Calu3 (cell line): ENCODE data around the gene MBP. TPM values are rescaled to one million over a fixed set of nuclear protein-coding genes. Genes with fewer than 3 reads are reported as not detected.
A peak's percentile ranks its signal among the peaks of the same experiment; 100 is the strongest.

ENCODE experiments used
- BruUV-seq: library from RNA; stranded (reverse); fragments of 400-500 nt; replicated peaks from 2 replicates; lab custom pipeline; 2021; lab: Mats Ljungman, UMichigan
- CTCF ChIA-PET: fragments of 300-600 bp; sonication (Branson Sonifier 250); formaldehyde crosslinking; loops from one replicate; lab custom pipeline; 2022; ENCODE audit warnings: antibody characterized with exemption; lab: Charles Lee
- DNase-seq: peaks from one replicate; pipeline ENCODE4 v3.0.0; 2022
- H3K27ac Mint-ChIP-seq: one replicate; pipeline ENCODE4 v1.8.0; 2022; ENCODE audit warnings: mixed read lengths; ENCODE audit not compliant: unreplicated experiment
- H3K27me3 Mint-ChIP-seq: one replicate; pipeline ENCODE4 v1.8.0; 2022; ENCODE audit warnings: mixed read lengths; ENCODE audit not compliant: unreplicated experiment
- H3K36me3 Mint-ChIP-seq: one replicate; pipeline ENCODE4 v1.8.0; 2022; ENCODE audit warnings: mild to moderate bottlenecking, moderate library complexity, mixed read lengths; ENCODE audit not compliant: insufficient read depth, unreplicated experiment
- H3K4me1 Mint-ChIP-seq: one replicate; pipeline ENCODE4 v1.8.0; 2022; ENCODE audit warnings: mild to moderate bottlenecking, low read depth, mixed read lengths; ENCODE audit not compliant: unreplicated experiment
- H3K4me3 Mint-ChIP-seq: one replicate; pipeline ENCODE4 v1.8.0; 2022; ENCODE audit warnings: mild to moderate bottlenecking, low read depth, moderate library complexity, mixed read lengths; ENCODE audit not compliant: unreplicated experiment
- H3K9me3 Mint-ChIP-seq: one replicate; pipeline ENCODE4 v1.8.0; 2022; ENCODE audit warnings: low read depth, mixed read lengths; ENCODE audit not compliant: unreplicated experiment
- intact Hi-C: fragments of 100-400 bp; cut with micrococcal nuclease; formaldehyde crosslinking; loops from one replicate; pipeline ENCODE4 v1.10.0; 2022; ENCODE audit not compliant: unreplicated experiment
- total RNA-seq: library from RNA; stranded (reverse); gene quantifications from 2 replicates; pipeline ENCODE4 v1.2.3, GENCODE V29; 2022
- TF ChIP-seq, protein P1 (sequence below): fragments of 200-600 bp; IDR thresholded peaks from one replicate; pipeline ENCODE4 v1.8.0; 2022; ENCODE audit warnings: antibody characterized with exemption; ENCODE audit not compliant: unreplicated experiment

The MBP gene
- total RNA-seq, 1 experiment from 2014 or later: 221 TPM

DNA sequence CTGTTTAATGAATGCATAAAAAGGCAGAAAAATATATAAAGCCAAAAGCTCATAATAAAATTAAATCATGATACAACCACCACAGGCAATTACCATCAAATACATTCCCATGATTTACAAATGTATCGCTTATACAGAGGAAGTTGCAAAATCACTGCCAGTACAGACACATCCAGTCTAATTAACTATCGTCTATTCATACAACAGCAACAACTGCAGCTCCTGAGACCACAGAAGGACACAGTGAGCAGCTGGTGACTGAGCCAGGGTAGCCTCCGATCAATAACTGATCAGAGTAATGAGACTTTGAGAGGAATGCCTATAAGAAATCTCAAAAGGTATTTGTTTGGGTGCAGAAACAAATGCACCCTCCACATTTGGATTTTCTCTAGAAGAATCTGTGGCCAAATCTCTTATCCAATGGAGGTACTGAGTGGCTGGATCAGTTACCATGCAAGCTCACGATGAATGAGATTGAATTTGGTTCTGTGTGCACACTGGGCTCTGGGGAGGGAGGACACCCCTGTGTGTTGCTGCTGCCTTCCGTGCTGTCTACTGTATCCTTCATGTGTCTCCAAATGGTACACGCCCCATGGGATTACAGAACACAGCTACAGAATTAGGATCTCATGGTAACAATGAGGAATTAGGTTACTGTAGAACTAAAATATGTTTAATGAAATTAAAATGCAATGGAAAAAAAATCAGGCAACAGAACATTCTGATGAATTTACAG, 119.6 kb downstream of the MBP start:
- H3K27ac Mint-ChIP-seq: no peak overlapping the region
- TF ChIP-seq, protein P1, sequence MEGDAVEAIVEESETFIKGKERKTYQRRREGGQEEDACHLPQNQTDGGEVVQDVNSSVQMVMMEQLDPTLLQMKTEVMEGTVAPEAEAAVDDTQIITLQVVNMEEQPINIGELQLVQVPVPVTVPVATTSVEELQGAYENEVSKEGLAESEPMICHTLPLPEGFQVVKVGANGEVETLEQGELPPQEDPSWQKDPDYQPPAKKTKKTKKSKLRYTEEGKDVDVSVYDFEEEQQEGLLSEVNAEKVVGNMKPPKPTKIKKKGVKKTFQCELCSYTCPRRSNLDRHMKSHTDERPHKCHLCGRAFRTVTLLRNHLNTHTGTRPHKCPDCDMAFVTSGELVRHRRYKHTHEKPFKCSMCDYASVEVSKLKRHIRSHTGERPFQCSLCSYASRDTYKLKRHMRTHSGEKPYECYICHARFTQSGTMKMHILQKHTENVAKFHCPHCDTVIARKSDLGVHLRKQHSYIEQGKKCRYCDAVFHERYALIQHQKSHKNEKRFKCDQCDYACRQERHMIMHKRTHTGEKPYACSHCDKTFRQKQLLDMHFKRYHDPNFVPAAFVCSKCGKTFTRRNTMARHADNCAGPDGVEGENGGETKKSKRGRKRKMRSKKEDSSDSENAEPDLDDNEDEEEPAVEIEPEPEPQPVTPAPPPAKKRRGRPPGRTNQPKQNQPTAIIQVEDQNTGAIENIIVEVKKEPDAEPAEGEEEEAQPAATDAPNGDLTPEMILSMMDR: no peak
- DNase-seq: no peak
- no peaks in the 10 kb centered on the region for H3K27me3 Mint-ChIP-seq
- no peaks in the 10 kb centered on the region for H3K4me1 Mint-ChIP-seq
- H3K36me3 Mint-ChIP-seq: peaks cover 72% of the 10 kb centered on the region
- CTCF ChIA-PET: interaction anchor here (0.6 kb wide), 1 partner anchor 9 kb away, joined by 4 read pairs; no protein-coding TSS in a partner anchor
- no peak overlapping the region for H3K4me3 Mint-ChIP-seq
- BruUV-seq: no TSS peak
- intact Hi-C loops: no loop called here
- H3K9me3 Mint-ChIP-seq: no peaks in the 10 kb centered on the region

DNA sequence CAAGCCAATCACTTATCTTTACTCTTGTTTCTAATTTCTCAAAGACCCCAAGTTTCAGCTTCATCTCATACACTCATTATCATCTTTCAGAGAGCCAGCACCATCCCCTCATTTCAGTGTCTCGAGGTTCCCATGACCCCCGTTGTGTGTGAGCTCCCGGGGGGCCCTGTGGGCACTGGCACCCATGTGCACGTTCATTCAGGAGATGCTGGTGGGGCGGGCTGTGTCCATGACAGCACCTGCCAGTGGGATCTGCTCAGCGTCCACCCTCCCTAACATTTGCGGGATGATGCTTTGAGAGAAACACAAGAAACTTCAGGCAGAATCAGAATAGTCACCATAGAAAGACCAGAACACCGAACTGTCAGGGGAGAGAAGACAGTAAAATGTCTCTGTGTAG, 120.5 kb downstream of the MBP start:
- no peaks in the 10 kb centered on the region for H3K4me1 Mint-ChIP-seq
- no peak overlapping the region for H3K27ac Mint-ChIP-seq
- BruUV-seq: no TSS peak
- H3K9me3 Mint-ChIP-seq: no peaks in the 10 kb centered on the region
- no peak for DNase-seq
- CTCF ChIA-PET: no interaction called here
- no peak overlapping the region for H3K4me3 Mint-ChIP-seq
- intact Hi-C loops: no loop called here
- peaks cover 72% of the 10 kb centered on the region for H3K36me3 Mint-ChIP-seq
- TF ChIP-seq, protein P1: no peak
- H3K27me3 Mint-ChIP-seq: no peaks in the 10 kb centered on the region

DNA sequence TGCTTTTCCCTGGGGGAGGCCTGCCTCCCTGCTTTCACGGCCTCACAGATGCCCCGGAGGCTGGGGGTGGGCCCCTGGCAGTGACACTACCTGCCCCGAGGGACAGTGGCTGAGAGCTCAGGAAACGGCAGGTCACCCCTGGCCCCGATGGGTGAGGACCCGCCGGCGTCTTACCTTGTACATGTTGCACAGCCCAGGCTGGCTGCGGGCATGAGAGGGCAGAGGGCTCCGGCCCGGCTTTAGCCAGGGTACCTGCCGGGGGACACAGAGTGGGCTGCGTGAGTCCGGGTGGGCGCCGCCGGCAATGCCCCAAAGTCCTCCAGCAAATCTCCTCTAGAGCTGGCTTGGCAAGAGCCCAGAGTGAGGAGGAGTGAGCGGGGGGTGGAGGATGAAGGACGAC, 122.9 kb downstream of the MBP start:
- intact Hi-C loops: loop anchor here (10.0 kb wide), 1 partner anchor 385 kb away; no protein-coding TSS in a partner anchor
- TF ChIP-seq, protein P1: no peak
- H3K9me3 Mint-ChIP-seq: no peaks in the 10 kb centered on the region
- CTCF ChIA-PET: no interaction called here
- no peak for DNase-seq
- peaks cover 61% of the 10 kb centered on the region for H3K36me3 Mint-ChIP-seq
- H3K27me3 Mint-ChIP-seq: no peaks in the 10 kb centered on the region
- no peak overlapping the region for H3K4me3 Mint-ChIP-seq
- no peak overlapping the region for H3K27ac Mint-ChIP-seq
- no TSS peak for BruUV-seq
- H3K4me1 Mint-ChIP-seq: no peaks in the 10 kb centered on the region

DNA sequence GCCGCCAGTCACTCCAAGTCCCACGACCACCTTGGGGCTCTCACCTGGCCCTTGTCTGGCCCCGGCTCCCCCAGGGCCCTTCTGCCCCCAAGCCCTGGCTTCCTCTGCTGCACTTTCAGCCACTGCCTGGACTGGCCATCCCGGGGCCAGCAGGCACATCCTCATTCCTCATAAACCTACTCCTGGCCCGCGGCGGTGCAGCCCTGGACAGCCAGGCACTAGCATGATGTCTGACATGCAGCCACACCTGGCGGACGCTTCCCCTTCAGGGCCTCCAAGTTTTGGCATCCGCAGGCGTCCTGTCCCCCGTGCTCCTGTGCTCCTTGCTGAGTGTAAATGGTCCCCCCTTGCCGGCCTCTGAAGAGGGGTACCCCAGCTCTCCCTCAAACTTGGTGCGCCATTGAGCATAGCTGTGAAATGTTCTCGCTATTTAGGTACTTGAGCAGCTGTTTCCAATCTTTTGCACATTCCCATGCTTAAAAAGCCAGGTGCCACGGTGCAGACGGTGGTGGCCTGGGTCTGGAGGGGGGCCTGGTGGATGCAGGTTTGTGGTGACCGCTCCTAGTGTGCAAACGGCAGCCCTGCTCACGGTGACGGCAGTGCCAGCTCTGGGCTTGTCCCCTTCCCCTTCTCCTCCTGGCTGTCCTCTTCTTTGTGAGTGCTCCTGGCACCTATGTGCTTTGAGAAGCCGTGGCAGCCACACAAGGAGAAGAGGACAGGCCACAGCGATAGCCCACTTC, 123.8 kb downstream of the MBP start:
- intact Hi-C loops: loop anchor here (10.0 kb wide), 1 partner anchor 386 kb away; no protein-coding TSS in a partner anchor
- BruUV-seq: no TSS peak
- Mint-ChIP-seq H3K4me3 (no peak overlapping the region), H3K27ac (peak overlapping the region; percentile 46), H3K9me3 (no peaks in the 10 kb centered on the region), H3K4me1 (no peaks in the 10 kb centered on the region), H3K36me3 (peaks cover 53% of the 10 kb centered on the region), H3K27me3 (no peaks in the 10 kb centered on the region)
- CTCF ChIA-PET: interaction anchor here (0.7 kb wide), 1 partner anchor 12 kb away, joined by 5 read pairs; no protein-coding TSS in a partner anchor
- TF ChIP-seq, protein P1: no peak
- no peak for DNase-seq
